Esophagus muscularis mucosa (tissue), 3 donors: Measurements from ENCODE around the gene CYP46A1.

Source experiments
- POLR2A ChIP-seq: fragments of 450-650 bp; IDR thresholded peaks from one replicate; pipeline ENCODE4 v1.6.1; 2017; ENCODE audit warnings: antibody characterized with exemption, moderate library complexity, mild to moderate bottlenecking, low read depth
- TF ChIP-seq, protein P1 (sequence below), 3 experiments: fragments of 200-600 bp in 2 of 3; fragments of 450-650 bp in 1 of 3; sonication (generic) in 2 of 3; IDR thresholded peaks; one replicate each; pipeline ENCODE4 v1.5.1; 2017 to 2019; ENCODE audit warnings: antibody characterized with exemption in 3 of 3, mild to moderate bottlenecking in 2 of 3, moderate library complexity in 1 of 3

DNA sequence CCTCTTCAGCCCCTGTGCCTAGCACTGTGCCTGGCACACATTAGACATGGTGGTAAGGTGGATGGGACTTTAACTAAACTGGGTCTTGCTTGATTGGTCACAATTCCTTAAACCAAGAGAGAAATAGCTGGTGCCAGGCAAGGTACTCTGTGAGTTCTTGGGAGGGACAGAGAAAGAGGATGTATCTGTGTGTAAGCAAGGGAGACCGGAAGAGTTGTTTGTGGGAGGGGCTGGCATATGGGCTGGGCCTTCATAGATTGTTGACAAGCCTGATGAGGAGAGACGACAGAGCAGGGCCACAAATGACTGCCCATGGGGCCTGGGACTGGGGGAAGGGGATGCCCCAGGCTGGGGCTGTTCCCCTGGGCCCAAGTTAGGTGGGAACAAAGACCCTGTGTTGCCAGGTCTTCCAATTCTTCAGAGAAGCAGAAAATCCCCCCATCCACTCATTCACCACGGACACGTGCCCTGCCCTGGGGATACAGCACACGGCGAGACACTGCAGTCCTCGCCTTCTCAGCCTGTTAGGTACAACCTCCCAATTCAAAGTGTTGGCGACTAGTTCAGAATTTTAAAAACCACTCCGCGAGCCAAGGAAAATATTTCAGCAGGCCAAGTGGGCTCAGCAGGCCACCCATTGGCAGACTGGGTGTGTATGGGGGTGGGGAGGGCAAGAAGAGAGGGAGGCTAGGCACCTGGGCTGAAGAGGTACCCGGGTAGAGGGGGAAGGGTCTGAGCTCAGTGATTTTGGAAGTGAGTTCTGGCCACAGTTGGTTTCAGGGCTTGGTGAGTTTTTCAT, 11.4 kb upstream of the CYP46A1 start:
- TF ChIP-seq, protein P1, sequence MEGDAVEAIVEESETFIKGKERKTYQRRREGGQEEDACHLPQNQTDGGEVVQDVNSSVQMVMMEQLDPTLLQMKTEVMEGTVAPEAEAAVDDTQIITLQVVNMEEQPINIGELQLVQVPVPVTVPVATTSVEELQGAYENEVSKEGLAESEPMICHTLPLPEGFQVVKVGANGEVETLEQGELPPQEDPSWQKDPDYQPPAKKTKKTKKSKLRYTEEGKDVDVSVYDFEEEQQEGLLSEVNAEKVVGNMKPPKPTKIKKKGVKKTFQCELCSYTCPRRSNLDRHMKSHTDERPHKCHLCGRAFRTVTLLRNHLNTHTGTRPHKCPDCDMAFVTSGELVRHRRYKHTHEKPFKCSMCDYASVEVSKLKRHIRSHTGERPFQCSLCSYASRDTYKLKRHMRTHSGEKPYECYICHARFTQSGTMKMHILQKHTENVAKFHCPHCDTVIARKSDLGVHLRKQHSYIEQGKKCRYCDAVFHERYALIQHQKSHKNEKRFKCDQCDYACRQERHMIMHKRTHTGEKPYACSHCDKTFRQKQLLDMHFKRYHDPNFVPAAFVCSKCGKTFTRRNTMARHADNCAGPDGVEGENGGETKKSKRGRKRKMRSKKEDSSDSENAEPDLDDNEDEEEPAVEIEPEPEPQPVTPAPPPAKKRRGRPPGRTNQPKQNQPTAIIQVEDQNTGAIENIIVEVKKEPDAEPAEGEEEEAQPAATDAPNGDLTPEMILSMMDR (IDR thresholded peaks at IDR 0.05): no peak
- TF ChIP-seq POLR2A: no peak
